GM23338 (cell line): ENCODE measurements around the gene R3HDM2.

Source experiments
- CREB1 ChIP-seq: fragments of 250-450 bp; sonication (Bioruptor Pico); IDR thresholded peaks from 2 replicates; pipeline ENCODE4 v1.5.0; 2020; ENCODE audit warnings: low read depth, mild to moderate bottlenecking, moderate library complexity
- EZH2 ChIP-seq: fragments of 200-600 bp; sonication (generic); IDR thresholded peaks from one replicate; pipeline ENCODE4 v1.8.0; 2017; ENCODE audit warnings: antibody characterized with exemption, mild to moderate bottlenecking, low read depth; ENCODE audit not compliant: unreplicated experiment
- JUNB ChIP-seq: IDR thresholded peaks from one replicate; pipeline ENCODE4 v1.6.1; 2016; ENCODE audit warnings: antibody characterized with exemption; ENCODE audit not compliant: unreplicated experiment
- POLR2AphosphoS5 ChIP-seq: IDR thresholded peaks from 2 replicates; pipeline ENCODE4 v1.6.1; 2016; ENCODE audit warnings: antibody characterized with exemption, low read depth
- STAT1 ChIP-seq: IDR thresholded peaks from one replicate; pipeline ENCODE4 v1.6.1; 2016; ENCODE audit warnings: antibody characterized with exemption; ENCODE audit not compliant: unreplicated experiment
- ZNF462 ChIP-seq: fragments of 250-450 bp; sonication (Bioruptor Pico); IDR thresholded peaks from 2 replicates; pipeline ENCODE4 v1.5.0; 2020; ENCODE audit warnings: mild to moderate bottlenecking, moderate library complexity
- TF ChIP-seq, protein P1 (sequence below), 2 experiments: fragments of 200-600 bp in 1 of 2; sonication (generic) in 1 of 2; conservative IDR thresholded peaks; 2 replicates each; pipeline versions ENCODE4 v1.5.1 to v1.6.1; 2016 to 2017; ENCODE audit warnings: antibody characterized with exemption in 2 of 2, low read depth in 2 of 2, mild to moderate bottlenecking in 2 of 2, moderate library complexity in 1 of 2

- TF ChIP-seq, protein P1, sequence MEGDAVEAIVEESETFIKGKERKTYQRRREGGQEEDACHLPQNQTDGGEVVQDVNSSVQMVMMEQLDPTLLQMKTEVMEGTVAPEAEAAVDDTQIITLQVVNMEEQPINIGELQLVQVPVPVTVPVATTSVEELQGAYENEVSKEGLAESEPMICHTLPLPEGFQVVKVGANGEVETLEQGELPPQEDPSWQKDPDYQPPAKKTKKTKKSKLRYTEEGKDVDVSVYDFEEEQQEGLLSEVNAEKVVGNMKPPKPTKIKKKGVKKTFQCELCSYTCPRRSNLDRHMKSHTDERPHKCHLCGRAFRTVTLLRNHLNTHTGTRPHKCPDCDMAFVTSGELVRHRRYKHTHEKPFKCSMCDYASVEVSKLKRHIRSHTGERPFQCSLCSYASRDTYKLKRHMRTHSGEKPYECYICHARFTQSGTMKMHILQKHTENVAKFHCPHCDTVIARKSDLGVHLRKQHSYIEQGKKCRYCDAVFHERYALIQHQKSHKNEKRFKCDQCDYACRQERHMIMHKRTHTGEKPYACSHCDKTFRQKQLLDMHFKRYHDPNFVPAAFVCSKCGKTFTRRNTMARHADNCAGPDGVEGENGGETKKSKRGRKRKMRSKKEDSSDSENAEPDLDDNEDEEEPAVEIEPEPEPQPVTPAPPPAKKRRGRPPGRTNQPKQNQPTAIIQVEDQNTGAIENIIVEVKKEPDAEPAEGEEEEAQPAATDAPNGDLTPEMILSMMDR (conservative IDR thresholded peaks at IDR 0.05; ENCODE audit: low read depth in 2 of 2), result no peak
- TF ChIP-seq ZNF462 (CRISPR knock-in tag) (no peak), POLR2AphosphoS5 (no peak), JUNB (no peak), CREB1 (CRISPR knock-in tag) (no peak), EZH2 (no peak), STAT1 (no peak)
Measured at GRCh38 chr12:57459750-57460467, 29.1 kb upstream of the R3HDM2 start, which contains the start of gene GLI1.
